PC-9 (cell line): Measurements from ENCODE around the gene RDM1. TPM values are rescaled to one million over a fixed set of nuclear protein-coding genes. Genes with fewer than 3 reads are reported as not detected.

ENCODE experiments used
- BruUV-seq: library from RNA; stranded (reverse); fragments of 400-500 nt; replicated peaks from 2 replicates; lab custom pipeline; 2021; lab: Mats Ljungman, UMichigan
- CTCF ChIA-PET: fragments of 300-600 bp; sonication (Branson Sonifier 250); formaldehyde crosslinking; loops from one replicate; lab custom pipeline; 2022; ENCODE audit warnings: antibody characterized with exemption; lab: Charles Lee
- POLR2A ChIA-PET: fragments of 300-600 bp; sonication (Branson Sonifier 250); formaldehyde crosslinking; loops from one replicate; lab custom pipeline; 2022; ENCODE audit warnings: antibody characterized with exemption; ENCODE audit not compliant: unreplicated experiment; lab: Charles Lee
- DNase-seq, 2 experiments: peaks; one replicate each; pipeline versions ENCODE4 v3.0.0 to v3.0.0-alpha.2; 2015 to 2022; ENCODE audit warnings: mixed read lengths in 1 of 2
- H2AFZ ChIP-seq: fragments of 200-600 bp; sonication (generic); 2 replicates; pipeline ENCODE4 v1.8.1; 2017; ENCODE audit warnings: antibody characterized with exemption
- H3F3A ChIP-seq: fragments of 200-600 bp; sonication (generic); 2 replicates; pipeline ENCODE4 v1.8.1; 2017; ENCODE audit warnings: antibody characterized with exemption, mild to moderate bottlenecking, low read depth; ENCODE audit not compliant: insufficient read depth
- H3K27ac ChIP-seq: fragments of 200-600 bp; sonication (generic); 2 replicates; pipeline ENCODE4 v1.6.1; 2016; ENCODE audit warnings: mixed run types
- H3K27me3 ChIP-seq: fragments of 200-600 bp; sonication (generic); 2 replicates; pipeline ENCODE4 v1.6.1; 2016; ENCODE audit warnings: low read depth, mixed run types; ENCODE audit not compliant: insufficient read depth
- H3K36me3 ChIP-seq: fragments of 200-600 bp; sonication (generic); 2 replicates; pipeline ENCODE4 v1.6.1; 2016; ENCODE audit warnings: low read depth, mixed run types
- H3K4me1 ChIP-seq: fragments of 200-600 bp; sonication (generic); replicated peaks from 2 replicates; pipeline ENCODE4 v1.6.1; 2016; ENCODE audit warnings: mixed run types; ENCODE audit not compliant: insufficient read depth
- H3K4me2 ChIP-seq: fragments of 200-600 bp; sonication (generic); 2 replicates; pipeline ENCODE4 v1.6.1; 2017; ENCODE audit warnings: mixed run types
- H3K4me3 ChIP-seq: fragments of 200-600 bp; sonication (generic); 2 replicates; pipeline ENCODE4 v1.6.1; 2016; ENCODE audit warnings: mixed run types
- H3K79me2 ChIP-seq: fragments of 200-600 bp; sonication (generic); 2 replicates; pipeline ENCODE4 v1.6.1; 2017; ENCODE audit warnings: low read depth, mixed run types
- H3K9me2 ChIP-seq: fragments of 200-600 bp; sonication (generic); 2 replicates; pipeline ENCODE4 v1.8.1; 2017; ENCODE audit warnings: mild to moderate bottlenecking; ENCODE audit not compliant: insufficient read depth
- H3K9me3 ChIP-seq: fragments of 200-600 bp; sonication (generic); 2 replicates; pipeline ENCODE4 v1.8.1; 2016; ENCODE audit warnings: low read depth; ENCODE audit not compliant: insufficient read depth
- H4K20me1 ChIP-seq: fragments of 200-600 bp; sonication (generic); 2 replicates; pipeline ENCODE4 v1.8.1; 2017; ENCODE audit not compliant: insufficient read depth
- CTCF ChIP-seq: fragments of 200-600 bp; sonication (generic); conservative IDR thresholded peaks from 2 replicates; pipeline ENCODE4 v1.6.1; 2017; ENCODE audit warnings: mixed run types, antibody characterized with exemption, mild to moderate bottlenecking, moderate library complexity
- EZH2 ChIP-seq: fragments of 200-600 bp; sonication (generic); IDR thresholded peaks from 2 replicates; pipeline ENCODE4 v1.8.0; 2017; ENCODE audit warnings: antibody characterized with exemption, low read depth
- intact Hi-C: fragments of 100-400 bp; cut with micrococcal nuclease; formaldehyde crosslinking; loops from one replicate; pipeline ENCODE4 v1.10.0; 2022; ENCODE audit not compliant: unreplicated experiment
- total RNA-seq: library from RNA; stranded (reverse); gene quantifications from 2 replicates; pipeline ENCODE4 v1.2.3, GENCODE V29; 2021

Gene RDM1
- total RNA-seq, 1 experiment from 2014 or later = 14.5 TPM

GRCh38 chr17:35893751-35894150 lies 36.8 kb downstream of the RDM1 start:
- Histone ChIP-seq H3K9me3 (no peaks in the 10 kb centered on the region), H3K27me3 (no peaks in the 10 kb centered on the region), H3K27ac (no peak overlapping the region), H3F3A (no peaks in the 10 kb centered on the region), H2AFZ (no peak overlapping the region), H3K4me1 (no peaks in the 10 kb centered on the region), H3K36me3 (no peaks in the 10 kb centered on the region), H3K79me2 (no peaks in the 10 kb centered on the region), H3K9me2 (no peaks in the 10 kb centered on the region), H3K4me3 (no peak overlapping the region), H4K20me1 (no peaks in the 10 kb centered on the region), H3K4me2 (no peak overlapping the region)
- TF ChIP-seq CTCF (no peak), EZH2 (no peak)
- ChIA-PET POLR2A (no interaction called here), CTCF (no interaction called here)
- intact Hi-C loops = no loop called here
- DNase-seq = no peak
- no TSS peak for BruUV-seq

DNA sequence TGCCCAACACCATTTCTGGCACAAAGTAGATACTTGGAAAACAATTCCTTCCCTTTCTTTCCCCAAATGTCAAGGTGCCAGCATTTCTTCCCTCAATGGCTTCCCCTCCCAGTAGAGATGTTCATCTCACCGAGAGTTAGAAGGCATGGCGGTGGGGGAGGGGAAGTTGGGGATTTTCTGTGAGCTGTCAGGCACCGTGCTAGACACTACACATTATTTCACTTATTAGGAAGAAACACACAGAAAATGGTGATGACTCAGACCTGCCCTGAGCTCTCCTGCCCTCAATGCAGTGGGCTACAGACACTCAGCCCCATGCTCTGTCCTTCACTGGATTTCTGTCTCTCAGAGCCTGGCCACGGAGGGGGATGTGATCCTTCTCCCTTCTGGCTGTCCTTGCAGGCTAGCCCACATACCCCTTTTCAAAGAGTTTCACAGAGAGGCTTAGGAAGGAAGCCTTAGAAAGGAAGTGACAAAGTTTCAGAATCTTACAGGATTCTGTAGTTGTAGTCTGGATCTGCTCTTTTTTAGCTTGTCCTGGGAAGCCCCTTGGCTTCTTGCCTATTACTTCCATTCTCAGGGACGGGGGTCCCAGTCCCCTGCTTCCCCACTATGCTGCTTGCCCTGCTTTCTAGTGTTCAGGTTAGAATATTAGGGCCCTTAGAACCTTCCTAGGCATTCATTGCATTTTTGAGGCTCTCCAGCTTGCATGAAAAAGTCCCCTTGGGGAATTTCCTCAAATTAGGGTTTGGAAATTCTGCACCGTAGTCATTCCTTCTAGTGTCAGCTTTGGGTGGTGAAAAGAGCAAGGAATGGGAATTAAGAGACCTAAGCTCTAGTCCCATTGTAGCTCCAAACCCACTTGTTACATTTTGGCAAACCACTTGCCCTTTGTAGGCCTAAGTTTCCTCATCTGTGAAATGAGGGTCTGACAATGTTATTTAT lies 38.2 kb downstream of the RDM1 start:
- Histone ChIP-seq H3F3A (no peaks in the 10 kb centered on the region), H3K9me2 (no peaks in the 10 kb centered on the region), H3K27ac (no peak overlapping the region), H3K27me3 (no peaks in the 10 kb centered on the region), H4K20me1 (no peaks in the 10 kb centered on the region), H3K36me3 (no peaks in the 10 kb centered on the region), H3K9me3 (no peaks in the 10 kb centered on the region), H3K4me1 (no peaks in the 10 kb centered on the region), H3K4me2 (no peak overlapping the region), H3K79me2 (no peaks in the 10 kb centered on the region), H3K4me3 (no peak overlapping the region), H2AFZ (no peak overlapping the region)
- CTCF ChIA-PET = interaction anchor here (0.7 kb wide), 1 partner anchor 180 kb away, joined by 3 read pairs; no protein-coding TSS in a partner anchor
- TF ChIP-seq EZH2 (no peak), CTCF (no peak)
- BruUV-seq = no TSS peak
- POLR2A ChIA-PET = no interaction called here
- intact Hi-C loops = no loop called here
- DNase-seq = no peak

DNA sequence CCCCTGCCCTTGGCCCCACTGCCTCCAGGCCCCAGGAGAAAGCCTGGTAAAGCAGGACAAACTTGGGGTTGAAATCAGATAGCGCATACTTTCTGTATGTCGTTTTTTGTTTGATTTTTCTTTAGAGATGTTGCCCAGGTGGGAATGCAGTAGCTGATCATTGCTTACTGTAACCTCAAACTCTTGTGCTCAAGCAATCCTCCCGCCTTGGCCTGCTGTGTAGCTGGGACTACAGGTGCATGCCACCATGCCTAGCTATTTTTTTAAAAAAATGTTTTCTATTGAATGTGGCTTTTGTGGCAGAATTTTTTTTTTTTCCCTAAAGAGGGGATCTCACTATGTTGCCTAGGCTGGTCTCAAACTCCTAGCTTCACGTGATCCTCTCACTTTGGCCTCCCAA lies 39.3 kb downstream of the RDM1 start:
- Histone ChIP-seq H2AFZ (no peak overlapping the region), H4K20me1 (no peaks in the 10 kb centered on the region), H3K4me1 (no peaks in the 10 kb centered on the region), H3K9me3 (no peaks in the 10 kb centered on the region), H3K4me3 (no peak overlapping the region), H3K27ac (no peak overlapping the region), H3F3A (no peaks in the 10 kb centered on the region), H3K4me2 (no peak overlapping the region), H3K79me2 (no peaks in the 10 kb centered on the region), H3K27me3 (no peaks in the 10 kb centered on the region), H3K36me3 (no peaks in the 10 kb centered on the region), H3K9me2 (no peaks in the 10 kb centered on the region)
- DNase-seq = no peak
- intact Hi-C loops = no loop called here
- ChIA-PET POLR2A (interaction anchor here (0.6 kb wide), 2 partner anchors 42 to 1178 kb away, joined by 4 to 6 read pairs; no protein-coding TSS in a partner anchor), CTCF (no interaction called here)
- no TSS peak for BruUV-seq
- TF ChIP-seq CTCF (no peak), EZH2 (no peak)
